Neuronal stem cell (in vitro differentiated cells): ENCODE results near the gene ATP1A2.

ENCODE experiments used
- DNase-seq: peaks from one replicate; pipeline ENCODE4 v3.0.0-alpha.2; 2013; ENCODE audit warnings: low spot score
- H2AFZ ChIP-seq: one replicate; pipeline ENCODE4 v1.6.1; 2013; ENCODE audit warnings: mild to moderate bottlenecking, low read length, inconsistent platforms
- H2AK5ac ChIP-seq: 2 replicates; pipeline ENCODE4 v1.6.1; 2013; ENCODE audit warnings: low read depth, mild to moderate bottlenecking, inconsistent platforms, low read length, moderate library complexity, mixed read lengths
- H2BK120ac ChIP-seq: 2 replicates; pipeline ENCODE4 v1.6.1; 2013; ENCODE audit warnings: low read depth, mild to moderate bottlenecking, inconsistent platforms, low read length, moderate library complexity, mixed read lengths
- H2BK12ac ChIP-seq: one replicate; pipeline ENCODE4 v1.6.1; 2013; ENCODE audit warnings: low read length, inconsistent platforms
- H2BK15ac ChIP-seq: 2 replicates; pipeline ENCODE4 v1.6.1; 2013; ENCODE audit warnings: mild to moderate bottlenecking, low read length, inconsistent platforms, mixed read lengths
- H2BK5ac ChIP-seq: one replicate; pipeline ENCODE4 v1.6.1; 2013; ENCODE audit warnings: inconsistent platforms, mild to moderate bottlenecking, low read length, moderate library complexity
- H3K14ac ChIP-seq: one replicate; pipeline ENCODE4 v1.6.1; 2013; ENCODE audit warnings: low read length, inconsistent platforms
- H3K18ac ChIP-seq: 2 replicates; pipeline ENCODE4 v1.6.1; 2013; ENCODE audit warnings: low read length, inconsistent platforms
- H3K23ac ChIP-seq: 2 replicates; pipeline ENCODE4 v1.6.1; 2013; ENCODE audit warnings: low read depth, mild to moderate bottlenecking, mixed read lengths, low read length, inconsistent platforms; ENCODE audit not compliant: poor library complexity
- H3K27ac ChIP-seq: replicated peaks from 3 replicates; pipeline ENCODE4 v1.5.1; 2013; ENCODE audit warnings: low read length, inconsistent platforms
- H3K27me3 ChIP-seq, 3 experiments: 2 replicates each; pipeline ENCODE4 v1.6.1; 2013; ENCODE audit warnings: low read length in 3 of 3, mild to moderate bottlenecking in 2 of 3, inconsistent platforms in 1 of 3, low read depth in 1 of 3, mixed read lengths in 1 of 3, moderate library complexity in 1 of 3; ENCODE audit not compliant: control insufficient read depth in 3 of 3, insufficient read depth in 3 of 3
- H3K36me3 ChIP-seq, 2 donors: replicated peaks in 1 of 2; 2 replicates each; pipeline ENCODE4 v1.6.1; 2013; ENCODE audit warnings: low read length in 2 of 2; ENCODE audit not compliant: control insufficient read depth in 2 of 2, insufficient read depth in 2 of 2
- H3K4ac ChIP-seq: 2 replicates; pipeline ENCODE4 v1.6.1; 2013; ENCODE audit warnings: inconsistent platforms, mild to moderate bottlenecking, low read length, moderate library complexity
- H3K4me1 ChIP-seq, 2 donors: 1 replicate in 1 of 2; 2 replicates in 1 of 2; pipeline ENCODE4 v1.6.1; 2013; ENCODE audit warnings: low read length in 2 of 2, low read depth in 1 of 2; ENCODE audit not compliant: control insufficient read depth in 2 of 2, insufficient read depth in 1 of 2
- H3K4me2 ChIP-seq: one replicate; pipeline ENCODE4 v1.6.1; 2013; ENCODE audit warnings: mild to moderate bottlenecking, low read length, inconsistent platforms; ENCODE audit not compliant: insufficient read depth, poor library complexity, severe bottlenecking
- H3K4me3 ChIP-seq, 2 donors: 2 replicates each; pipeline ENCODE4 v1.5.1; 2013; ENCODE audit warnings: low read length in 2 of 2, mild to moderate bottlenecking in 2 of 2, inconsistent platforms in 1 of 2, moderate library complexity in 1 of 2
- H3K79me1 ChIP-seq: one replicate; pipeline ENCODE4 v1.6.1; 2013; ENCODE audit warnings: low read depth, mild to moderate bottlenecking, inconsistent platforms, low read length, moderate library complexity
- H3K9ac ChIP-seq: one replicate; pipeline ENCODE4 v1.6.1; 2013; ENCODE audit warnings: mild to moderate bottlenecking, low read depth, low read length, inconsistent platforms; ENCODE audit not compliant: poor library complexity
- H3K9me3 ChIP-seq, 2 donors: replicated peaks in 1 of 2; 2 replicates each; pipeline versions ENCODE3 to v1.6.1; 2013; ENCODE audit warnings: low read length in 2 of 2, mild to moderate bottlenecking in 2 of 2, inconsistent platforms in 1 of 2, low read depth in 1 of 2, mixed read lengths in 1 of 2, moderate library complexity in 1 of 2; ENCODE audit not compliant: control insufficient read depth in 2 of 2, insufficient read depth in 1 of 2
- H4K8ac ChIP-seq: one replicate; pipeline ENCODE4 v1.6.1; 2013; ENCODE audit warnings: low read depth, mild to moderate bottlenecking, inconsistent platforms, low read length, moderate library complexity
- H4K91ac ChIP-seq: one replicate; pipeline ENCODE4 v1.6.1; 2013; ENCODE audit warnings: low read length, low read depth, mild to moderate bottlenecking, inconsistent platforms; ENCODE audit not compliant: poor library complexity
- WGBS, 2 donors: extraction: QIAGEN DNeasy Blood & Tissue Kit; methylation state at CpG; one replicate each; pipeline ENCODE4 v1.1.7; 2013; ENCODE audit warnings: missing lambda C conversion rate in 2 of 2, mixed read lengths in 1 of 2; ENCODE audit not compliant: insufficient read length in 2 of 2, insufficient replicate concordance in 1 of 2; ENCODE audit errors: extremely low coverage in 2 of 2; 5-methylcytosine and 5-hydroxymethylcytosine counted together

ATP1A2 gene

DNA sequence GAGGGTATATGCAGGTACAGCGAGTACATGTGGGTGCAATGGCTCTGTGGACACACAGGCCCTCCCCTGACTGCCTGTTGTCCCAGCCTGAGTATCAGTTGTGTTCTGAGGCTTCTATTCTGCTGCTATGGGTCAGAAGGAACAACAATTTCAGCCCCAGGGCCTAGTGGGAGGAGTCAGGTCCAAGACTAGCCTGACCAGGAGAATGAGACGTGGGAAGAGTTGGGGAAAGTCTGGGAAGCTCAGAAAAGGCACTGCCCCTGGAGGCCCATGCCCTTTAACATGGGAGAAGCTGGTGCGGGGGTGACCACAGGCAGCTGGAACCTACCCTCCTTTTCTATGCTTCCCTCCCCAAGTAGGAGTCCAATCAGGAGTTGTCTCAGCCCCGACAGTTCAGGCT lies 24.8 kb upstream of the ATP1A2 start:
- no peak overlapping the region for H4K91ac ChIP-seq
- H2AFZ ChIP-seq: no peak overlapping the region
- no peak overlapping the region for H3K27ac ChIP-seq
- H2BK15ac ChIP-seq: no peak overlapping the region
- peak overlapping the region; percentile 16 for H2BK5ac ChIP-seq
- no peak overlapping the region for H2BK12ac ChIP-seq
- H3K79me1 ChIP-seq: no peaks in the 10 kb centered on the region
- H3K18ac ChIP-seq: no peak overlapping the region
- no peak overlapping the region for H2AK5ac ChIP-seq
- no peak overlapping the region for H4K8ac ChIP-seq
- H3K4me1 ChIP-seq: peaks cover 7% of the 10 kb centered on the region in 2 donors
- no peak overlapping the region for H2BK120ac ChIP-seq
- no peak overlapping the region for H3K4me3 ChIP-seq
- no peak overlapping the region for H3K9ac ChIP-seq
- no peak overlapping the region for H3K4me2 ChIP-seq
- H3K36me3 ChIP-seq: peaks cover 0 to 8% of the 10 kb centered on the region in 2 donors
- H3K14ac ChIP-seq: no peak overlapping the region
- no peaks in the 10 kb centered on the region for H3K27me3 ChIP-seq
- DNase-seq: no peak
- no peak overlapping the region for H3K23ac ChIP-seq
- H3K4ac ChIP-seq: no peak overlapping the region
- WGBS, 2 donors: no CpG with 5 or more reads among the region's 4 CpGs
- H3K9me3 ChIP-seq: no peaks in the 10 kb centered on the region

- Histone ChIP-seq H3K4me3 (no peak overlapping the region), H3K4me2 (no peak overlapping the region), H2BK15ac (no peak overlapping the region), H3K27ac (no peak overlapping the region), H3K79me1 (no peaks in the 10 kb centered on the region), H2AK5ac (no peak overlapping the region), H3K14ac (no peak overlapping the region), H3K36me3 (peaks cover 0 to 8% of the 10 kb centered on the region in 2 donors), H3K9me3 (no peaks in the 10 kb centered on the region), H4K8ac (no peak overlapping the region), H2BK12ac (no peak overlapping the region), H2AFZ (no peak overlapping the region), H4K91ac (peak overlapping the region; percentile 82), H2BK120ac (no peak overlapping the region), H3K9ac (no peak overlapping the region), H3K18ac (no peak overlapping the region), H2BK5ac (no peak overlapping the region), H3K4ac (no peak overlapping the region), H3K23ac (no peak overlapping the region), H3K27me3 (no peaks in the 10 kb centered on the region), H3K4me1 (peaks cover 11 to 13% of the 10 kb centered on the region in 2 donors)
- WGBS, 2 donors: no CpG with 5 or more reads among the region's 5 CpGs
- no peak for DNase-seq
Observed at GRCh38 chr1:160091666-160092223, 23.8 kb upstream of the ATP1A2 start.

- Histone ChIP-seq H4K91ac (peak overlapping the region; percentile 82), H2BK5ac (peak overlapping the region; percentile 18)
- WGBS, 2 donors: no CpG with 5 or more reads among the region's 32 CpGs
Observed at GRCh38 chr1:160092366-160093068, 23.0 kb upstream of the ATP1A2 start.

GRCh38 chr1:160093069-160093395 lies 22.5 kb upstream of the ATP1A2 start:
- Histone ChIP-seq H3K4me1 (peaks cover 18 to 25% of the 10 kb centered on the region in 2 donors), H3K23ac (no peak overlapping the region), H3K4me3 (no peak overlapping the region), H2BK5ac (peak overlapping the region; percentile 18), H2BK12ac (no peak overlapping the region), H3K36me3 (peaks cover 0 to 8% of the 10 kb centered on the region in 2 donors), H2AFZ (no peak overlapping the region), H2AK5ac (peak overlapping the region; percentile 54), H3K79me1 (no peaks in the 10 kb centered on the region), H3K9ac (no peak overlapping the region), H2BK15ac (no peak overlapping the region), H3K18ac (no peak overlapping the region), H3K27ac (no peak overlapping the region), H4K8ac (no peak overlapping the region), H3K14ac (no peak overlapping the region), H3K4me2 (no peak overlapping the region), H3K4ac (no peak overlapping the region), H4K91ac (no peak overlapping the region), H3K9me3 (no peaks in the 10 kb centered on the region), H3K27me3 (no peaks in the 10 kb centered on the region), H2BK120ac (no peak overlapping the region)
- no peak for DNase-seq
- no CpG with 5 or more reads among the region's 9 CpGs for WGBS, 2 donors

More at GRCh38 chr1:160092366-160093068, 23.0 kb upstream of the ATP1A2 start:
- H3K27ac ChIP-seq: no peak overlapping the region
- no peak overlapping the region for H2AFZ ChIP-seq
- H3K4me3 ChIP-seq: no peak overlapping the region
- H3K9ac ChIP-seq: peak overlapping the region; percentile 72
- no peak overlapping the region for H2AK5ac ChIP-seq
- peaks cover 14 to 20% of the 10 kb centered on the region in 2 donors for H3K4me1 ChIP-seq
- H3K9me3 ChIP-seq: no peaks in the 10 kb centered on the region
- no peak overlapping the region for H2BK12ac ChIP-seq
- H3K23ac ChIP-seq: peak overlapping the region; percentile 36
- H3K79me1 ChIP-seq: no peaks in the 10 kb centered on the region
- H3K36me3 ChIP-seq: peaks cover 0 to 8% of the 10 kb centered on the region in 2 donors
- H4K8ac ChIP-seq: no peak overlapping the region
- H3K18ac ChIP-seq: peak overlapping the region; percentile 19
- DNase-seq: no peak
- no peak overlapping the region for H3K4me2 ChIP-seq
- no peaks in the 10 kb centered on the region for H3K27me3 ChIP-seq
- no peak overlapping the region for H3K14ac ChIP-seq
- H3K4ac ChIP-seq: peak overlapping the region; percentile 58
- no peak overlapping the region for H2BK120ac ChIP-seq
- H2BK15ac ChIP-seq: peak overlapping the region; percentile 61
